Stimulated activated naive CD8-positive, alpha-beta T cell treated with anti-CD3 and anti-CD28 coated beads, Interleukin-15, Interleukin-2, amounts not matched to agents 100 ng/mL and 50 ng/mL, for 24 hours (primary cell): ENCODE measurements around the gene PTPRU.

Source experiments
- H3K27ac Mint-ChIP-seq: one replicate; pipeline ENCODE4 v1.8.0; 2021; ENCODE audit warnings: mild to moderate bottlenecking, mixed read lengths
- H3K27me3 Mint-ChIP-seq: one replicate; pipeline ENCODE4 v1.8.0; 2021; ENCODE audit warnings: mixed read lengths
- H3K36me3 Mint-ChIP-seq: one replicate; pipeline ENCODE4 v1.8.0; 2021; ENCODE audit warnings: low read depth, mixed read lengths
- H3K4me1 Mint-ChIP-seq: one replicate; pipeline ENCODE4 v1.8.0; 2021; ENCODE audit warnings: low read depth, mixed read lengths
- H3K4me3 Mint-ChIP-seq: one replicate; pipeline ENCODE4 v1.8.0; 2021; ENCODE audit warnings: mild to moderate bottlenecking, mixed read lengths
- H3K9me3 Mint-ChIP-seq: one replicate; pipeline ENCODE4 v1.8.0; 2021; ENCODE audit warnings: mixed read lengths

PTPRU gene

DNA sequence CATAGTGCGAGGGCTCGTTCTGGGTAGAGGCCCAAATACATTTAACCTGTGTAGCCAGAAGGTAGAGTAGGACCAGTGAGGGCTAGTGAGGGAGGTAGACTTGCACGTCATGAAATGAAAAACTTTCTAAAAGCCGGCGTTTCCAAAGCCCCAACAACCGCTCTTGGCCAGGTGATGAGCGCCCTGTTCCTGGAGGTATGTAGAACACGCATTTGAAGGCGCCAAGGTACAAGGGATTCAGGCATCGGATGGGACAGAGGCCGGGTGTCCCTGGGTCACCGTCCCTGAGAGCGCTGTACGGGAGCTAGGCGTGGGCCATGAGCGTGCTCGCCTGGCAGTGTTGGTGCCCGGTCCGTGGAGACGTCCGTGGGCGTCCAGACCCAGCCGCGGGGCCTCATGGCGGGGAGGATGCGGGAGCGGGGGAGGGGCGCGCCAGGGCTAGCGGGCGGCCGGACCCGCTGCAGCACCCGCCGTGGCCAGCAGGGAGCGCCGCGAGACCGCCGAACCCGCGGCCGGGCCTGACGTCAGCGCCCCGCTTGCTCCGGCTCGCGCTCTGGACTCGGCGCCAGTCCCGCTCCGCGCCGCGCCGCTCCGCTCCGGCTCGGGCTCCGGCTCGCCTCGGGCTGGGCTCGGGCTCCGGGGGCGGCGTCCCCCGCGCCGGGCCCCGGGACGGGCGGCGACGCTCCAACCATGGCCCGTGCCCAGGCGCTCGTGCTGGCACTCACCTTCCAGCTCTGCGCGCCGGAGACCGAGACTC is at the start of gene PTPRU:
Gene PTPRU (plus strand): TSS at position 568 of the 757 bp plus-strand sequence. CDS start 123 bp downstream, at position 691.
- H3K9me3 Mint-ChIP-seq: no peaks in the 10 kb centered on the region
- peak within 1 kb of the TSS; percentile 18 for H3K27ac Mint-ChIP-seq
- peaks cover 26% of the 10 kb centered on the region for H3K4me1 Mint-ChIP-seq
- no peaks in the 10 kb centered on the region for H3K36me3 Mint-ChIP-seq
- peaks cover 48% of the 10 kb centered on the region for H3K27me3 Mint-ChIP-seq
- H3K4me3 Mint-ChIP-seq: peak within 1 kb of the TSS; percentile 80

DNA sequence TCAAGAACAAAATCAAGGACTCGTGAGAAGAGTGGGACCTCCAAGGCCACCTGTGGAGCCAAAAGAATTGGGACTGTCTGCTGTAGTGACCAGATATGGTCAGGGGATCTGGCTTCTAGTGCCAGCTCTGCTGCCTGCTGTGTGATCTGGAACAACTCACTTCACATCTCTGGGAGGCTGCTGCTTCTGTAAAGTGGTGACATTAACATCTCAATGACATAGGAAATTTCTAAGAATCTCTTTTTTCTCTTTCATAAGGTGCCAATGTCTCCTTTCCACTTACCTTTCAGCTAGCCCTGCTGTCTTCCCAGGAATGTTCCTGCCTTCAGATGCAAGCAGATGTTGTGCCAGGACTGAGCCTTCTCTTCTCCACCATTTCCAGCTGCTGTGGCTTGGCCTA is 49.6 kb upstream of the PTPRU start:
- H3K4me1 Mint-ChIP-seq: peaks cover 15% of the 10 kb centered on the region
- no peak overlapping the region for H3K27ac Mint-ChIP-seq
- H3K9me3 Mint-ChIP-seq: no peaks in the 10 kb centered on the region
- H3K27me3 Mint-ChIP-seq: no peaks in the 10 kb centered on the region
- H3K36me3 Mint-ChIP-seq: peaks cover 6% of the 10 kb centered on the region
- no peak overlapping the region for H3K4me3 Mint-ChIP-seq

DNA sequence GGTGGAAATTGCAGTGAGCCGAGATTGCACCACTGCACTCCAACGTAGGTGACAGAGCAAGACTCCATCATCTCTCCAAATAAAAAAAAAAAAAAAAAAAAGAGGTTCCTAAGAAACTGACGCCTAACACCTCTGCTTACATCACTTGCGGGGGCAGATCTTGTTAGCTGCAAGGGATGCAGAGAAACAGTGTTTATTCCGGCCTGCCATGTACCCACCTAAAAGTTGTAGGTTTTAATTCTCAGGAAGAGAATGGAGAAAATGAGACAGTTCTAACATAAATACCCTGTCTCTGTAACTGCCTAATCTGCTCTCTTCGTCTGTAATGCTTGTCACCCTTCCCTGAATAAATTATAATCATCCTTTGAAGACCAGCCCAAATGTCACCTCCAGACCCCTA is 45.6 kb upstream of the PTPRU start:
- H3K4me3 Mint-ChIP-seq: no peak overlapping the region

DNA sequence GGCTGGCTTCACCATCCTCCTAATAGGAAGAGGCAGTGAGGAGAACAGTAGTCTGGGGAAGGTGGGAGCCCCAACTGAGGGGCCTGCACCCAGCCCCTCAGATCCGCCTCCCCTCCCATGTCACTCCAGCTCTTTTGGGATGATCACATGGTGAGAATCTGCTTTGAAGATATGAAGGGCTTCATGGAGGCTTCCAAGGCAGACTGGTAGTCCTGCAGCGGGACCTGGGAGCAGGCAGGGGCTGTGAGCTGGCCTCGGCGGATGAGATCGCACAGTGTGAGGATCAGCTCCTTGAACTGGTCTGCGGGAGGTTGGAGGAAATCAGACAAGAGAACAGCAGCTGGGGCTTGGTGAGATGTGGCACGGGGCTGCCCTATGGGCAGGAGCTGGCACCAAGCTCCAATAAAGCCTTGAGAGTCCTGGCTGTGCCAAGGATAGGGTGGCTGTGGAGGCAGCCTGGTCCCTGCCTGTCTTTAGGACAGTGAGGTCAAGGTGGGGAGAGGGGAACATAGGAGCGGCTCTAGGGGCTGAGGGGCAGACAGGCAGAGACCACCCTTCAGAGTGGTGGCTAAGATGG is 42.4 kb upstream of the PTPRU start:
- Mint-ChIP-seq H3K27me3 (no peaks in the 10 kb centered on the region), H3K36me3 (peaks cover 41% of the 10 kb centered on the region), H3K27ac (no peak overlapping the region), H3K9me3 (no peaks in the 10 kb centered on the region), H3K4me1 (no peaks in the 10 kb centered on the region), H3K4me3 (no peak overlapping the region)

More for the DNA sequence above, 45.6 kb upstream of the PTPRU start:
- H3K36me3 Mint-ChIP-seq: peaks cover 30% of the 10 kb centered on the region
- H3K4me1 Mint-ChIP-seq: no peaks in the 10 kb centered on the region
- no peaks in the 10 kb centered on the region for H3K9me3 Mint-ChIP-seq
- no peaks in the 10 kb centered on the region for H3K27me3 Mint-ChIP-seq
- no peak overlapping the region for H3K27ac Mint-ChIP-seq

DNA sequence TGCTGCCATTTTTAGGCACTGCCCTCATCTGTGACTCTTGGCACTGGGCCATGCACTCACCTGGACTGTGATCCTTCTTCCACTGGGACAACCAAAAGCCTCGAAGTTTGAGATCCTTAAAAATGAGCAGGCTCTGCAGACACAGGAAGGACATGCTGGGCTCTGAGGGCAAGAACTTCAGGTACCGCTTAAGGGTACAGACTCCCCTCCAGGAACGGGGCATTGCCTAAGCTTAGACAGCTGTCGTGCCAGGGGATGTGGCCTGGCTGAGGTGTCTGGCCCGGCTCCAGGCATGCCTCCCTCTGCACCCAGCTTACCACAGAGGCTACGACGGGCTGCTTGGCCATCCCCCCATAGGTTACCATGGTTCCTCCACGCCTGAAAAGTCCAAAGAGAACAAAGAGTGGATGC is 40.4 kb upstream of the PTPRU start:
- Mint-ChIP-seq H3K27ac (no peak overlapping the region), H3K27me3 (no peaks in the 10 kb centered on the region)

DNA sequence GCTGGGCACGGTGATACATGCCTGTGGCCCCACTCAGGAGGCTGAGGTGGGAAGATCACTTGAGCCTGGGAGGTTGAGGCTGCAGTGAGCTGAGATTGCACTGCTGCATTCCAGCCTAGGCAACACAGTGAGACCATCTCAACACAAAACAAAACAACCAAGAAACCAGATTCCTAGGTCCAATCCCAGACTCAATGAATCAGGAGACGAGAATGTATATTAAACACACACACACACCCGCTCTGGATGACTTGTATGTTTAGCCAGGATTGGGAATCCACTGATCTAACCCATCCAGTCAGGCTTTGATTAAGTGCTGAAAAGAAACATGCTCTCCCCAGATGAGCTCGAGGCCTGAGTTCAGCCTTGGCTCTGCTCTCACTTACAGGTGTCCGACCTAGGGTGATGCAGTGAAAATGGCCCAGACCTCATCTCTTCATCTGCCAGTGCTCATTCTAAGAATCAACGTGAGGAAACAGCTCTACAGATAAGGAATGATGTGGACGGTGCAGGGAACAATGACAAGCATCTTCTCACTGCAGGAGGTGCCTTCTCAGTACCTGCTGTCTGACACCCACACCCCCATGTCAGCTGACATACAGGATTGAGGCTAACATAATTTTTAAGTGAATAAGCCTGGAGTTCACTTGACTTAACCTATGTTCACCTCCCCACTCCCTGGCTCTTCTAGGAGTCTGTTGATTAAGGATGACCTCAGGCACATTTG is 39.3 kb upstream of the PTPRU start:
- Mint-ChIP-seq H3K9me3 (no peaks in the 10 kb centered on the region), H3K27me3 (no peaks in the 10 kb centered on the region), H3K36me3 (peaks cover 52% of the 10 kb centered on the region), H3K27ac (no peak overlapping the region), H3K4me3 (no peak overlapping the region), H3K4me1 (peaks cover 4% of the 10 kb centered on the region)

More for the DNA sequence above, 40.4 kb upstream of the PTPRU start:
- Mint-ChIP-seq H3K9me3 (no peaks in the 10 kb centered on the region), H3K4me3 (no peak overlapping the region), H3K4me1 (no peaks in the 10 kb centered on the region), H3K36me3 (peaks cover 46% of the 10 kb centered on the region)

DNA sequence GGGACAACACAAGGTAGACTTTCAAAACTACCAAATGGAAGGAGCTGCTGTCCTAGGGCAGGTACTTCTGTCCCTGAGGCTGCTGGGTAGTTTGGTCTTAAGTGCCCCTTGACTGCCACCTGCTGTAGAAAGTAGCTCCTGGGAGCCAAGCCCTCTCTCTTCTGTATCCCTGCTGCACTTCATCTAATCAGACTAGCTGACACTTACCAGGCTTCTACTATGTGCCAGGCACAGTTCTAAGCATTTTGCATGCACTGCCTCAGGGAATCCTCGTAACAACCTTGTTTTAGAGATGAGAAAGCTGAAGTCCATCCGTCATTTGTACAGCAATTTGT is 38.8 kb upstream of the PTPRU start:
- H3K36me3 Mint-ChIP-seq: peaks cover 56% of the 10 kb centered on the region
- no peaks in the 10 kb centered on the region for H3K27me3 Mint-ChIP-seq
- no peak overlapping the region for H3K27ac Mint-ChIP-seq
- peaks cover 8% of the 10 kb centered on the region for H3K4me1 Mint-ChIP-seq
- H3K9me3 Mint-ChIP-seq: no peaks in the 10 kb centered on the region
- no peak overlapping the region for H3K4me3 Mint-ChIP-seq

DNA sequence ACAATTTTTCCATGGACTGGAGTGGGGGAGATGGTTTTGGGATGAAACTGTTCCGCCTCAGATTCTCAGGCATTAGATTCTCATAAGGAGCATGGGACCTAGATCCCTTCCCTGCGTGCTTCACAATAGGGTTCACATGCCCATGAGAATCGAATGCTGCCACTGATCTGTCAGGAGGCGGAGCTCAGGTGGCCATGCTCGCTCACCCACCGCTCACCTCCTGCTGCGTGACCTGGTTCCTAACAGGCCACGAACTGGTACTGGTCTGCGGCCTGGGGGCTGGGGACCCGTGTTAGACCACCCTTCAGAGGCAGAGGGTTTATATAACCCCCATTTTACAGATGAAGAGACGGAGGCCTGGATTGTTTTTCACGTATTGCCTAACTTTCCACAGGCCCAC is 38.3 kb upstream of the PTPRU start:
- no peaks in the 10 kb centered on the region for H3K27me3 Mint-ChIP-seq
- no peak overlapping the region for H3K27ac Mint-ChIP-seq
- no peaks in the 10 kb centered on the region for H3K9me3 Mint-ChIP-seq
- peaks cover 57% of the 10 kb centered on the region for H3K36me3 Mint-ChIP-seq
- peaks cover 11% of the 10 kb centered on the region for H3K4me1 Mint-ChIP-seq
- H3K4me3 Mint-ChIP-seq: no peak overlapping the region

DNA sequence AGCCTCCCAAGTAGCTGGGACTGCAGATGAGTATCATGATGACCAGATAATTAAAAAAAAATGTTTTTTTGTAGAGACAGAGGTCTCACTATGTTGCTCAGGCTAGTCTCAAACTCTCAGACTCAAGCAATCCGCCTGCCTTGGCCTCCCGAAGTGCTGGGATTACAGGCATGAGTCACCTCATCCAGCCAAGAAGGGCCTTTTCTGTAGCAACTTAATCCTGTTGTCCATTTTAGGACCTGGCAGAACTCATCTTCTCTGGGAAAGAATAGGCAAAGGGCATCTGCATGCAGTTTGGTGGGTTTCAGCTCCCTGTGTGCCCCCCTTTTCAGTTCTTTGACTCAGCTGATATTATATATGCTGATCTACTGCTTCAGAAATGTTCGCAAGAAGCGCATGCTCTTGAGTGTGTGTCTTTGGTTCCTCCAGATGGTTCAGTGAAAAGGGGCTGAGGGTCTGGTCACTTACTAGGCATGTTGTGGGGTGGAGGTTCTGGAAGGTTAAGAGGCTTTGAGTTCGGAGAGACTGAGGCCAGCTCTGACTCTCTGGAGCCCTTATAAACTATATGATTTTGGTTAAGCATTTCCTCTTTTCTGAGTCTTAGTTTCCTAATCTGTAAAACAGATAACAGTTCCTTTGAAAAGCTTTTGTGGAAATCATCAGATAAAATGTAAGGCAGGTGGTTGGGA is 35.3 kb upstream of the PTPRU start:
- Mint-ChIP-seq H3K9me3 (no peaks in the 10 kb centered on the region), H3K4me3 (no peak overlapping the region), H3K4me1 (peaks cover 11% of the 10 kb centered on the region), H3K27me3 (no peaks in the 10 kb centered on the region), H3K36me3 (peaks cover 45% of the 10 kb centered on the region), H3K27ac (peak overlapping the region; percentile 15)

DNA sequence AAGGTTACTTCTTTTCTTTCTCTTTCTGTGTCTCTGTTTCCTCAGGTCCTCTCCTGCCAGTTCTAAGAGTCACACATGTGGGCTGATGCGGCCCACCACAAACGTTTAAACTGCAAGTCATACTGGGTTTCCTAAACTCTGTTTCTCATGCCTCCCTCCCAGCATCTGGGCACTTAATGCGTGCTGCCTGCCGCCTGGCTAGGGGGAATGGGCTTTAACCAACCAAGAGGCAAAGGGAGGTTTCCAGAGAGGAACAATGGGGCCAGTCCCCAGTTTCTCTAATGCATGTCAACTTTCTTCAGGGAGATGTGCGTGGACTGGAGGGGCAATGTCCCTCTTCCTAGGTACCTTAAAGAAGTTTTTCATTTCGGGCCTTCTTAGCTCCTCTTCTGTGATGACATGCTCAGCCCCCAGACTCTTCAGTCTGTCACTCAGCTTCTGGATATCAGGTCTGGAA is 34.7 kb upstream of the PTPRU start:
- Mint-ChIP-seq H3K27me3 (no peaks in the 10 kb centered on the region), H3K27ac (no peak overlapping the region), H3K4me3 (no peak overlapping the region), H3K36me3 (peaks cover 49% of the 10 kb centered on the region), H3K9me3 (no peaks in the 10 kb centered on the region), H3K4me1 (peaks cover 11% of the 10 kb centered on the region)

DNA sequence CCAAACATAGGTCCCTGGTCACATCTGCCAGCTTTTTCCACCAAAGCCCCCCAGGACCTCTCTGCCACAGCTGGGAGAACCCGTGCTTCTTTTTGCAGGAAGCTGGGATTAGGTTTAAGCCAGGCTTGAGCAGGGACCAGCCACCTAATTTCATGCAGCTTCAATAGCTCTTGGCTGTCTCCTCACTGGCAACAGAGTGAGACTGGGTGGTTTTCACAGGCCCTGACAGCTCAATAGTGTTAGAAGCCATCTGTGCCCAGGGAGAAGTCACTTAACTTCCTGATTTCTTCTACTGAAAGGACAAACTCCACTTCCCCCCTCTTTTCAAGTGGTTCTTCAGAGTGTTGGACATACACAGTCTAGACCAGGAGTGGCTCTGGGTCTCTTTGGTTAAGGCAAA is 34.3 kb upstream of the PTPRU start:
- no peaks in the 10 kb centered on the region for H3K27me3 Mint-ChIP-seq
- no peak overlapping the region for H3K4me3 Mint-ChIP-seq
- H3K4me1 Mint-ChIP-seq: peaks cover 11% of the 10 kb centered on the region
- H3K9me3 Mint-ChIP-seq: no peaks in the 10 kb centered on the region
- peaks cover 48% of the 10 kb centered on the region for H3K36me3 Mint-ChIP-seq
- H3K27ac Mint-ChIP-seq: no peak overlapping the region

DNA sequence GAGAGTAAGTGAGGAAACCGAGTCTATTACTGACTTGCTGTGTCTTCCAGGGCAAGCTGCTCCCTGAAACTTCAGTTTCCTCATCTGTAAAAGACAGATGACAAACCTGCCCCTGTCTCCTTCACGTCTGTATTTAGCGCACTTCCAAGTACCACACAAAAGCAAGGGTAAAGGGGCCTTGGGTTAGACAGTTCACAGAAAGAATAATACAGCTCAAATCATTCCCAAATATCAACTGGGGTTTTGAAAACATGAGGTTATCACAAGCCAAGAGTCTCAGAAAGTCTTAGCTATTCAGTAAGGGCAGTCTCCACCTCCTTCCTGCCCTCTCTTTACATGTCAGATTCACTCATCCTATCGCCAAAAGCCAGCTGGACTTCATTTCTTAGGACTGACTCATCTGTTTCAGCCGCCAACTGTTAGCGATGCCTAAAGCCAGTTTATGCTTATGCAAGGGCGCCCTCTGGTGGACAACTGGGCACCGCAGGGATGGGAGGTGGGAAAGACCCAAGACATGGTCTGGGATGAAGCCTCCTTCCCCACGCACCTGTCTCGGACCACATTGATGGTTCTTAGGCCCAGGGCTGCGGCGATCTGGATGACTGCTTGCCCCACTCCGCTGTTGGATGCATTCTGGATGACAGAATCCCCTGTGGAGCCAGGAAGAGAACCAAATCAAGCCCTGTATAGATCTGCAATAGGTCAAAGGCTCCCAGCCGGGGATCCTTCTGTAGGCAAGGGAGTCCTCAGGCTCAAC is 33.6 kb upstream of the PTPRU start:
- Mint-ChIP-seq H3K36me3 (peaks cover 44% of the 10 kb centered on the region), H3K4me1 (peaks cover 11% of the 10 kb centered on the region), H3K27me3 (no peaks in the 10 kb centered on the region), H3K27ac (no peak overlapping the region), H3K9me3 (no peaks in the 10 kb centered on the region), H3K4me3 (no peak overlapping the region)

DNA sequence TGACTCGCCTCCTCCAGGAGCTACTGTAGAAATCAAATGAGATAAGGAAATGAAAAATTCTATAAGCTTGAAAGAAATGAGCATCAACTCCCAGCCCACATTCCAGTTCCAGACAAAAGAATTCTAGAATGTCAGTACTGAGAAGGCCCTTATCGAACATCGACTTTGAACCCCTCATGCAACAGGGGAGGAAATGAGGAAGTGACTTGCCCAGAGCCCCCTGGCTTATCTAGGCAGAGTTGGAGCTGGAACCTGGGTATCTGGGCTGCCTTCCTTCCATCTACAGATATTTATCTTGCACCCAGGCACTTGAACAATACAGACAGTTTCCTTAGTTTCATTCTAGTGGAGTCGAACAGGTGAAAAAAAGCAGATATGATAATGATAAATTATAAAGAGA is 27.9 kb upstream of the PTPRU start:
- Mint-ChIP-seq H3K27me3 (no peaks in the 10 kb centered on the region), H3K9me3 (no peaks in the 10 kb centered on the region), H3K4me3 (no peak overlapping the region), H3K27ac (peak overlapping the region; percentile 23), H3K4me1 (no peaks in the 10 kb centered on the region), H3K36me3 (peaks cover 39% of the 10 kb centered on the region)

DNA sequence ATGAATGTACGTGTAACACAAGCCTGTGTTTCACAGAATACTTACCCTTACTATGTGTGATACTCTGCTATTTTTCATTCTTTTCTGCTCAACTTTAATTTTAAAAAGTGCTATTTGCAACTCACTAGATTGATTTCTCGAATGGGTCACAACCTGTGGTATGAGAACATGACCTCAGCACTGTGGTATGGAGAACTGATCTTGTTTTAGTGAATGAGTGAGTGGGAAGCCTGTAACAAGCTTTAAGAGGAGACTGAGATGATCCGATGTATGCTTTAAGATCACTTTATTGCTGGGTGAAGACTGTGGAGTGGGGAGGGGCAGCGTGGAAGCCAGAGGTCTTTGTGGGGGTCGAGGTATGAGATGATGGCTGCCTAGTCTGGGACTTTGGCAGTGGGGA is 27.1 kb upstream of the PTPRU start:
- no peak overlapping the region for H3K4me3 Mint-ChIP-seq
- H3K27ac Mint-ChIP-seq: no peak overlapping the region
- no peaks in the 10 kb centered on the region for H3K9me3 Mint-ChIP-seq
- no peaks in the 10 kb centered on the region for H3K27me3 Mint-ChIP-seq
- H3K4me1 Mint-ChIP-seq: no peaks in the 10 kb centered on the region
- H3K36me3 Mint-ChIP-seq: peaks cover 41% of the 10 kb centered on the region
